MM.1S (cell line): Measurements from ENCODE around the gene UBE2K.

ENCODE experiments used
- CTCF ChIP-seq: fragments of 300-600 bp; sonication (generic); IDR thresholded peaks from 2 replicates; pipeline ENCODE4 v1.5.1; 2016; ENCODE audit warnings: antibody characterized with exemption, low read length, mixed read lengths
- EZH2 ChIP-seq: fragments of 300-600 bp; sonication (generic); optimal IDR thresholded peaks from 2 replicates; pipeline ENCODE3; 2017; ENCODE audit warnings: low read depth, mild to moderate bottlenecking, antibody characterized with exemption, low read length, mixed read lengths

GRCh38 chr4:39825090-39825489, 127.2 kb downstream of the UBE2K start:
- TF ChIP-seq CTCF (no peak), EZH2 (no peak)
